HL-60 (cell line): ENCODE measurements around the gene DCHS2.

Experiments used
- DNase-seq, 2 experiments: peaks; one replicate each; pipeline ENCODE4 v3.0.0-alpha.2; 2010 to 2020; ENCODE audit warnings: low read depth in 1 of 2, low spot score in 1 of 2
- H3K27ac ChIP-seq: fragments of 250-450 bp; sonication (Bioruptor Pico); replicated peaks from 2 replicates; pipeline ENCODE4 v1.5.1; 2020; ENCODE audit warnings: mild to moderate bottlenecking, moderate library complexity
- H3K27me3 ChIP-seq: fragments of 250-450 bp; sonication (Bioruptor Pico); 2 replicates; pipeline ENCODE4 v1.5.1; 2021; ENCODE audit warnings: mild to moderate bottlenecking, moderate library complexity; ENCODE audit not compliant: insufficient read depth, poor library complexity, severe bottlenecking
- H3K4me3 ChIP-seq: replicated peaks from 2 replicates; pipeline ENCODE4 v1.5.1; 2011; ENCODE audit warnings: mild to moderate bottlenecking, control low read depth, low read length; ENCODE audit not compliant: insufficient read depth
- CTCF ChIP-seq: IDR thresholded peaks from one replicate; pipeline ENCODE4 v1.5.1; 2011; ENCODE audit warnings: low read length, control low read depth, inconsistent platforms; ENCODE audit not compliant: insufficient read depth
- GABPA ChIP-seq: IDR thresholded peaks from 2 replicates; pipeline ENCODE4 v1.6.1; 2012; ENCODE audit warnings: low read depth
- POLR2AphosphoS5 ChIP-seq: IDR thresholded peaks from 2 replicates; pipeline ENCODE4 v1.6.1; 2012; ENCODE audit warnings: low read depth
- REST ChIP-seq: IDR thresholded peaks from 2 replicates; pipeline ENCODE4 v1.6.1; 2012; ENCODE audit warnings: low read depth; ENCODE audit not compliant: insufficient replicate concordance
- SPI1 ChIP-seq: IDR thresholded peaks from 2 replicates; pipeline ENCODE4 v1.6.1; 2012; ENCODE audit warnings: low read depth, mild to moderate bottlenecking, borderline replicate concordance

The DCHS2 gene

GRCh38 chr4:154441982-154442381 is 49.6 kb downstream of the DCHS2 start:
- no peak overlapping the region for H3K4me3 ChIP-seq
- no peak overlapping the region for H3K27ac ChIP-seq
- no peak for TF ChIP-seq SPI1
- no peak for DNase-seq
- peaks cover 2% of the 10 kb centered on the region for H3K27me3 ChIP-seq

- TF ChIP-seq GABPA (no peak), REST (no peak), POLR2AphosphoS5 (no peak), SPI1 (no peak), CTCF (no peak)
- H3K27ac ChIP-seq: no peak overlapping the region
- no peak for DNase-seq
- H3K4me3 ChIP-seq: no peak overlapping the region
- peaks cover 2% of the 10 kb centered on the region for H3K27me3 ChIP-seq
These were observed 50.5 kb downstream of the DCHS2 start for GRCh38 chr4:154441124-154441523.

GRCh38 chr4:154439224-154439623 is 52.4 kb downstream of the DCHS2 start:
- Histone ChIP-seq H3K4me3 (no peak overlapping the region), H3K27ac (no peak overlapping the region), H3K27me3 (peaks cover 2% of the 10 kb centered on the region)
- no peak for DNase-seq
- TF ChIP-seq CTCF: no peak
- no peak for TF ChIP-seq POLR2AphosphoS5
- TF ChIP-seq SPI1: no peak

- Histone ChIP-seq H3K4me3 (no peak overlapping the region), H3K27ac (no peak overlapping the region), H3K27me3 (peaks cover 2% of the 10 kb centered on the region)
- no peak for DNase-seq
- TF ChIP-seq GABPA (no peak), REST (no peak), SPI1 (no peak), POLR2AphosphoS5 (no peak), CTCF (no peak)
These were observed 55.7 kb downstream of the DCHS2 start for GRCh38 chr4:154435895-154436294.
